NCI-H2081 treated with DMSO at 0.1 percent for 48 hours (cell line): ENCODE results near the gene CAP1.
"Not testable (repeated sequence)": the region's sequence is repeated elsewhere in the genome, so short reads cannot be mapped to it uniquely, and the experiment has no call there.

Source experiments
- DNase-seq: peaks from one replicate; lab custom pipeline; 2025; lab: John Stamatoyannopoulos, UW

Gene CAP1

DNA sequence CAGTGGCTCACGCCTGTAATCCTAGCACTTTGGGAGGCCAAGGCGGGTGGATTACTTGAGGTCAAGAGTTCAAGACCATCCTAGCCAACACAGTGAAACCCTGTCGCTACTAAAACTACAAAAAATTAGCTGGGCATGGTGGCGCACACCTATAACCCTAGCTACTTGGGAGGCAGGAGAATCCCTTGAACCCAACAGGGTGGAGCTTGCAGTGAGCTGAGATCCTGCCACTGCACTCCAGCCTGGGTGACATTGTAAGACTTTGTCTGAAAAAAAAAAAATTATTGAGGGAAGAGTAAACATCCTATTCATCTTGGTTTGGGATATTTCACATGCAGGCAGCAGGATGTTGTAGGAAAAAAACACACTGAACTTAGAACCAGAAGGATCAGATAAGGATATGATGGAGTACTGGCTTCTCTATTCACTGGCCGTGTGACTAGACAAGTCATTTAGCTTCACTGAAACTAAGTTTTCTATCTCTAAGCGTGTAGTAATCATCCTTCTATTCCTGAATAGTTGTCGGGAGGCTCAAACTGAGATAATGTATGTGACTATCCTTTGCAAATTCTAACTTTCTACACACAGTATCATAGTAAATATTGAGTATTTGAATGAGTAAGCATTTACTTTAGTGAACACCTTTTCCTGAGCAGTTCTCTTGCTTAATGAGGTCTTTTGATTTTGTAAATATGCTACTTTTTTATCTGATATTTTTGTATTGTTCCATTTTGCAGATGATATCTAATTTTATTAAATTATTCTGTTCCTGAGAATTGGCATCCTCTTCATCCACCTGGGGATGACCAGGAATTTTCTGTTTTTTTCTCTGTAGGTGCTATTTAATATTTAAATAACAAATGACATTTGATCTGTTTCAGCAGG, 18.2 kb downstream of the CAP1 start:
- DNase-seq = no peak

DNA sequence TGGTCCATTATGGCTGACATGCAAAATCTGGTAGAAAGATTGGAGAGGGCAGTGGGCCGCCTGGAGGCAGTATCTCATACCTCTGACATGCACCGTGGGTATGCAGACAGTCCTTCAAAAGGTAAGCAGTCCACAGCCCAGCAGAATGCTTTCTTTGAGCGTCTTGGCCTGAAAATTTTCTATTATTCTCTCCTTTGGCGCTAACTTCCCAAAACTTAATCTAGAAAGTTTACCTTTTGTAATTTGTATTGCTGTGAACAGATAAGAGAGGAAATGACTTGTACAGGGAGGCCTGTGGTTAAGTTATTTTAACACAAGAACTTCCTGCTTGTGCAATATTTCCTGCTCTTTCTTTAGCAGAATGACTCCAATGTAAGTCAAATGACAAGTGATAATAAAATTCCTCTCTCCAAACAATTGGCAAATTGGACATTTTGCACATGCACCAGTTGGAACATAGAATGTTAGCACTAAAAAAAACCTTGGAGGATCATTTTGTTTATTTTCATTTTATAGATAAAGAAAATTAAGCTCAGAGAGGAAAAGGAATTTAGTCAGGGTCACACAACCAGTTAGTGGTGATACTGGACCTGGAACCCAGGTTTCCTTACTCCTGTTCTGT, 18.9 kb downstream of the CAP1 start:
- DNase-seq = no peak

DNA sequence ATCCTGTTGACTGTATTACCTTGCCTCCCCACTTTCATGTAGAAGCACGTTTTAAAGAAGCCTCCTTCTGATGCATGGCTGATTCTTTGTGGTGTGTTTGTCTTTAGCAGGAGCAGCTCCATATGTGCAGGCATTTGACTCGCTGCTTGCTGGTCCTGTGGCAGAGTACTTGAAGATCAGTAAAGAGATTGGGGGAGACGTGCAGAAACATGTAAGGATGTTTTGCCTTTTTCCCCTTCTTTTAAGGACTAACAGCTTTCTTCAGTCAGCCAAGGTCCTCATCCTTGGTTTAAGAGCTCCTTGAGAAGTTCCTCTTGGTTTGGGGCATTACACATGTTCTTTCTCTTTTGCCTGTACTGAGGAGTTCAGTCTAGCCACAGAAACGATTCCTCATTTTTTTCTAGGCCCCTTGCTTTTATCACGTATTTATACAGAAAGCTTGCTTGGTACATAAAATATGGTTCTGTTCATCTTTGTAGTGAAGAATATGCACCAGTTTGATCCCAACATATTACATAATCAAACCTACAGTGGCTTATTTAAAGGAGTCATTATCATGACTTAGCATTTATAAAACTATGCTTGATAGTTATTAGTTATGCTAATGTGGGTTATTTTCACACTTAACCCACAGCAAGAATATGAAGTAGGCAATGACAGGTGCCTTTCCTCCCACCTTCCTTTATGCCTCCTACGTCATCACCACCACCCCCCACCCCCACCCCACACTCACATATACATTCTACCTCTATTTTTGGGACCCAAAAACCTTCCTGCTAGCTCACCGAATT, 19.6 kb downstream of the CAP1 start:
- no peak for DNase-seq

DNA sequence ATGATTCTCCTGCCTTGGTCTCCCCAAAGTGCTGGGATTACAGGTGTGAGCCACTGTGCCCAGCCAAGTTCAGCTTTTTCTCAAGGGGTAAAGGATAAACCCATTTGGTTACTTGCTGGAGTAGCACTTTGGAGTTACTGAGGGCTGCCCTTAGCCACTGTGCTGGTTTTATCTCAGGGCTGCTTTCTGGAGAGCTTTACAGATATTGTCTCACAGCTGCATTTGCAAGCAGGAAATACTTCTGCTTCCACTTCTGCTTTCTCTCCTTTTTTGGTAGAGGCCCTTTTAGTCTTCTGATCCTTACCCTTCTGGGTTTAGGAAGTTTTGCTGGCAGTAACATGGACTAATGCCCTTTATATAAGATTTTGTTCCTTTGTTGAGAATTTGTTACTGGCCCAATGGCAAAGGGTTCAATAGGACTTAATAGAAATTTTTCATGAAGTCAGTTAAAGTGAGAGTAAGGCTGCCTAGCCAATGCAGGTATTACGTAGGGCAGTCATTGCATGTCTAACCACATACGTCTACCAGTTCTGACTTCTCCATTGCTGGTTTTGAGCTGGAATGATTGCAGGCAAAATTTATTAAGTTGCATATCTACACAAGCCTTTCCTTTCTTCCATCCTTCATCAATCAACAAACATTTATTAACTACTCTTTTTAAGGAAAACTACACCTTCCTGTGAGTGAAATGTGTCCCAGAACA, 24.4 kb downstream of the CAP1 start:
- no peak for DNase-seq

DNA sequence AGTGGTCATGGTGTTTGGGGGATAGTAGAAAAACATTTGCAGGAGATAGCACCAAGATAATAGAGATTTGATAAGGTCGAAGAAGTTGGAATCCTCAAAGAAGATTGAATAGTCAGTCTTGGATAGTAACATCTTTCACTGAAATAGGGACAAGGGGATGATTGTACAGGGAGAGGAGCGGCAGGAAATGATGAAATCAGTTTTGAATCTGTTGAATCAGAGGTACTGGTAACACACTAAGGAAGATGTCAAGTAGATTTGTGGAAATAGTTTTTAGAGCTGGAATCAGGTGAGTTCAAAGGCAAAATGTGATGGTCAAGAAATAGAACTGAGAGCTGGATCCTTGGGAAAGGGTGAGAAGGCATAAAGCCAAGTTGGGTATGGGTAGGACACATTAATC, 26.5 kb downstream of the CAP1 start:
- no peak for DNase-seq

DNA sequence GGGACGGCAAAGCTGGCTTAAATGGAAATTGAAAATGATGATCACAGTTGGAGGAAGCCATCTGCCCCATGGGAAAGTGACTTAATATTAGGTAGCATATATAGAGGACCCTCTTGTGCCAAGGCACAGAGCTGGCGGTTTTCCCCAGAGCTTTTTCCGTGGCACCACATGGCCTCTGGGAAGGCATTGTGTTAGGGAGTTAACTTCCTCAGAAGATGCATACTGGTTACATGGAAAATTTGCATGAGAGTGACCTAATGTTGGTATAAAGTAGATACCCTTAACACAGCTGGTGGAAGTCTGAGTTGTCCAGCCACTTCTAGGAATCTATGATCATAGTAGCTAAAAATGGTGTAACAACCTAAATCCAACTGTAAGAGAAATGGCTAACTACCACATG, 27.3 kb downstream of the CAP1 start:
- DNase-seq = no peak

DNA sequence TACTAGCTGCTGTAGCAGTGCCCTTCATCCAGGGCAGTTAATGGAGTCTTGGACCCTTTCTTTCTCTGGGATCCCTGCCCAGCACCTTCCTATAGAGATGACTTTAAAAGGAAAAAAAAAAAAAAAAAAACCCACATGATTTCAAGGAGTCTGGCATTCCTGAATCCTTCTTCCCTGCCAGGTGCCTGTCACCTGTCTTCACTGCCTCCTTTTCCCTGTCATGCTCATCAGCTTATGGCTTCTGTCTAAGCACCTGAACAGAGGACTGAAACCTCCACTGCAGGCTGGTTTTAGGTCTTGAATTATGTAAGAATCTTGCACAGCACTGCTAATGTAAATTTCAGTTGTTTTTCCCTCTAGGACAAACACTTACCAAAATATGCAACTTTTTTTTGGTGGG, 31.6 kb downstream of the CAP1 start:
- no peak for DNase-seq

DNA sequence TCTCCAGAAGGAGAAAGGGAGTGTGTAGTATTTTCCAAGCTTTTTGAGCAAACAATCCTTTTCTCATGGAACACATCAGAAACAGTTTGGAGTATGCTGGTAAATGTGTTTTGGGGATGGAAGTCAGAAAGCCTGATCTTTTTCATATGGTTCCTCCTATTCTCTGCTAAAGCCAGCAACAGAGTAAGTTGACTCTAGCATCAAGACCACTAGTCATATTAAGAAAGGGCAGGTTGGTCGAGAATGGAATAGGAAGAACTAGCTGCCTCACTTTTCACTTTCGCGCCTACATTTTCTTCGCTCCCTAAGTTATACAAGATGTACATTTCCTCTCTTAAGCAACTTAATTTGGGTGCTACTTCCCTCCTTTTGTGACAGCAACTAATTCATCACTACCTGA, 32.5 kb downstream of the CAP1 start:
- DNase-seq = no peak

DNA sequence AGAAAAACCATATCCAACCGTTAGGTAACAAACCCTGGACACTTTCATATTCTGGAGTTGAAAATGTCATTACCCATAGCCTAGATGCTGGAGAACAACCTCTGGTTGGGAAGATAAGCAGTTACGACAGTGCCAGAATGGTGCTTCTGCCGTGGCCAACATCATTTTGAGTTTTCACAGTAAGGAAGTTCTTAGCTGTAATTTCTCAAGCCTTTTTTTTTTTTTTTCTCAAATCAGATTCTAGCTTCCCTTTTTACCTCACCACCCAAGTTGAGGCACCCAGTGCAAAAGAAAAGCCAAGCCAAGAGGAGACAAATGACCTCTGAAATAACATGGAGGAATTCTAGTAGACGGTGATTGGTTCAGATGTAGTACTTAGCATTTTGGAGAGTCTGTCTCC, 34.7 kb downstream of the CAP1 start:
- DNase-seq = no peak

DNA sequence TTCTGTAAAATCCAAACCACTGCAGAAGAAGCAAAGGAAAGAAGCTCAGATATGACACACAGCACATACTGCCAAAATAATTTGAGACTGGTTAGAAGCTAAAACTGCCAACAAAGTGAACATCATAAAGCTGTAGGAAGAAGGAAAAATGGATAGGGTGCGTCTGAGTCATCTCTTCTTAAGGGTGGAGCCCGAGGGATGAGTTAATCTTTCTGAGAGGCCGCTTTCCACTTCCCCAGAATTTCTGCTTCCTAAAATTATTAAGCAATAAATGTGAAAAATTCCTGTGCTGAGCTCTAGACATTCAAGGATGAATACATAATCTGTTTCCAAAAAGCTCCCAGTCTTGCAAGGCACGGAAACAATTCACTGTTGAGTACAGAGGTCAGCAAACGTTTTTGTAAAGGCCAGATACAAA, 36.4 kb downstream of the CAP1 start:
- no peak for DNase-seq

DNA sequence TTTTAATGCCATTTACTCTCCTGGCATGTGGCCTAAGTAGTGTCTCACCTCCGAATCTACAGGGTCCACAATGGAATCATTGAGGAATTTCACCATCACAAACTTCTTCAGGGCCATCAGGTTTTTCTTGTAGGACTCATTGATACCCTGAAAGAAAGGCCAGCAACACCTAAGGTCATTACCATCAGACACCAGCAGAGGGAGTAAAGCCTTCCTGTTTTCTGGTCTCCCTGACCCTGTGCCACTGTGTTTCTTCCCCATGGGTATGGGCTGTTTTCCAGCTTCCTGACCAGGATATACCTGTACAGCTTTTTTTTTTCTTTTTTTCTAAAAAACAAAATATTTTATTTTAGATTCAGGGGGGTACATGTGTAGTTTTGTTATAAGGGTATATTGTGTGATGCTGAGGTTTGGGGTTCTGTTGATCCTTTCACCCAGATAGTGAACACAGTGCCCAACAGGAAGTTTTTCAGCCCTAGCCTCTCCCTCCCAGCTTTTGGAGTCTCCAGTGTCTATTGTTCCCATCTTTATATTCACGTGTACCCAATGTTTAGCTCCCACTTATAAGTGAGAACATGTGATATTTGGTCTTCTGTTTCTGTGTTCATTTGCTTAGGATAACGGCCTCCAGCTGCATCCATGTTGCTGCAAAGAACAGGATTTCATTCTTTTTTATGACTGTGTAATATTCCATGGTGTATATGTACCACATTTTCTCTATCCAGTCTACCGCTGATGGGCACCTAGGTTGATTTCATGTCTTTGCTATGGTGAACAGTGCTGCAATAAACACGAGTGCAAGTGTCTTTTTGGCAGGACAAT, 38.2 kb downstream of the CAP1 start:
- DNase-seq = peak; percentile 20

DNA sequence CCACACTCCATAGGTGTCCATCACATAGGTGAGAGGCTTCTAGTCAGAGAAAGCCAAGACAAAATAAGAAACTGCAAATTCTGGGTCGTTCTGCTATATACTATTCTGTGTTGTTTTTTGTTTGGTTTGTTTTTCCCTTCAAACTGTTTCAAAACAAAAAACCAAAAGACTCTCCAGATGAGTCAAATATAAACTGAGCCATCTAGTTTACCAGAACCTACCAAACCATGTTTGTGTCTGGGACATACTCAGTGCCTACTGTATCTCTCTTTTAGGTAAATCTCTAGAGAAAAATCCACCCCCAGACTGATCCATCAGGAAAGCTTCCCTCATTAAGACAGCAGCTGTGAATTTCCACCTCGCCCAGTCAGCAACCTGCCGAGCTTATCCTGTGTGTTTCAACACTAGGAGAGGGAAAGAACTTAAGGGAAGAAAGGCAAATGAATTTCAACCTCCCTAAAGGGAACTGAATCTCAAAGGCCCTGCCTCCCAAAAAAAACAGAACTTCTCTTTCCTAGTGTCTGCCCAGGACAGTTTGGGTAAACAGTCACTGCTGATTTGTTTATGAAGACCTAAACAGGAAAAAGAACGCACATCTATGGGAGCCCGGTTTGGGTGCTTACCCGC, 39.4 kb downstream of the CAP1 start:
- no peak for DNase-seq

DNA sequence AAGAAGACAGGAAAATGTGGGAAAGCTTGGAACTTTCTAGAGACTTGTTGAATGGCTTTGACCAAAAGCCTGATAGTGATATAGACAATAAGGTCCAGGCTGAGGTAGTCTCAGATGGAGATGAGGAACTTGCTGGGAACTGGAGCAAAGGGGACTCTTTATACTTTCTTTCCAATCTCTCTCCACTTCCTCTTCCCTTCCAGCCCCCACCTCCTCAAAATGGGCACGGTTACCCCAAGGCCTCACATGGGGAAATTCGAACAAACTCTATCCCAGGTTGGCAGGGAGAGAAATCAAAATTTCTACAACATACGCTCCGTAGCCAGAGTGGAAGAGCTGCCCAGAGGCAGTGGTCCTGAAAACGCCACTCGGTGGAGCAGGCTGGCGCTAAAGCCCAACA, 41.3 kb downstream of the CAP1 start:
- no peak for DNase-seq

DNA sequence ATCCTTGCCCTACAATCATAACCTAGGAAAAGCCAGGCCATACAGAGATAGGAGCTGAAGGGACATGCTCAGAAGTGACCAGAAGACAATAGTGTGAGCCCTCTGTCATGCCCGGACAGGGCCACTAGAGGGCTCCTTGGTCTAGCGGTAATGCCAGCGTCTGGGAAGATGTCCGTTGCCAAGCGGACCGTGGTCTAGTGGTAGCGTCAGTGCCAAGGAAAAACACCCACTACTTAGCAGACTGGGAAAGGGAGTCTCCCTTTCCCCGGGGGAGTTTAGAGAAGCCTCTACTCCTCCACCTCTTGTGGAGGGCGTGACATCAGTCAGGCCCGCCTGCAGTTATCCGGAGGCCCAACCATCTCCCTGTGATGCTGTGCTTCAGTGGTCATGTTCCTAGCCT, 44.2 kb downstream of the CAP1 start:
- not testable (repeated sequence) for DNase-seq

DNA sequence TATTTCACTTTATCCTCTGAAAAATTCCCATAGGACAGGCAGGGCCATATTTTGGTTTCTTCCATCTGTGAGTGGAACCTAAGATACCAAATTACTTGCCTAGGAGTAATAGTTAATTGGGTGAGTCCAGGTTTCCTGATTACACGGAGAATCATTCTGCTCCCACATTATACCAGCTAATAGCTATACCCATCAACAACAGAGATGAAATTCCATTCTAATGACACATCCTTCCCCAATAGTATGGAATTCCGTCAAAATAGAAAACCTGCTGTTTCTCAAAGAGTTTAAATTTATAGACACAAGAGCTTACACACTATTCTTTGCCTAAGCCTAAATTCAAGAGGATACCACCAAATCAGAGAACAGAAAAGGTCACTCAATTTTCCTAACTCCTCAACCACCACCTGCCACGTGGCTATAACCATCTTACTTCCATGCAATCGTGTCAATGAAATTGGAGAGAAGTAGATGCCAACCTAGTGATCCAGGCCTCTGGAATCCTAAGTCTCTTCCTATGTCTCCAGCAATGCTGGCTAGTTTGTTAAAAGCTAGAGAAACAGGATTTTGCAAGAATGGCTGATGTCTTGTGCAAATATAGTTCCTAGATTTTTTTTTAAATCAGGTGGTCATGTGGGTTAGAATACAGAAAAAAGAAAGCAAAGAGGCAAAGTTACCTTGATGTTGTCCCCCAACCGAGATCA, 50.3 kb downstream of the CAP1 start:
- no peak for DNase-seq

DNA sequence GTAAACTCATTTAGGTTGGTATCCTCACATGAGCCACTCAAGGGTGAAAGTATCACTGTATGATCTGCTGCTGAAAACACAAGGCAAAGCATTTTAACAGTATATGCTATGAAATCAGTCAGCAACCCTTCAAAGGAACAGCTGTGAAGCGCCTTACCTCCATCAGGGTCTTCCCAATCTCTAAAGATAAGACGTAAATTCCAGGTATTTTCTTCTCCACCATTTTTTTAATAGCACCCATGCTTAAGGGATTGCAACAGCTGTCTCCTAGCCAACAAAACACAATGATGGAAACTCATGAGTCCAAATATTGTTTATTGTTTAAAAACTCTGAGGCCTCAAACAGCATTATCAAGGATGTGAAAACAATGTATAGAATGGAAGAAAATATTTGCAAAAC, 51.7 kb downstream of the CAP1 start:
- DNase-seq = no peak

DNA sequence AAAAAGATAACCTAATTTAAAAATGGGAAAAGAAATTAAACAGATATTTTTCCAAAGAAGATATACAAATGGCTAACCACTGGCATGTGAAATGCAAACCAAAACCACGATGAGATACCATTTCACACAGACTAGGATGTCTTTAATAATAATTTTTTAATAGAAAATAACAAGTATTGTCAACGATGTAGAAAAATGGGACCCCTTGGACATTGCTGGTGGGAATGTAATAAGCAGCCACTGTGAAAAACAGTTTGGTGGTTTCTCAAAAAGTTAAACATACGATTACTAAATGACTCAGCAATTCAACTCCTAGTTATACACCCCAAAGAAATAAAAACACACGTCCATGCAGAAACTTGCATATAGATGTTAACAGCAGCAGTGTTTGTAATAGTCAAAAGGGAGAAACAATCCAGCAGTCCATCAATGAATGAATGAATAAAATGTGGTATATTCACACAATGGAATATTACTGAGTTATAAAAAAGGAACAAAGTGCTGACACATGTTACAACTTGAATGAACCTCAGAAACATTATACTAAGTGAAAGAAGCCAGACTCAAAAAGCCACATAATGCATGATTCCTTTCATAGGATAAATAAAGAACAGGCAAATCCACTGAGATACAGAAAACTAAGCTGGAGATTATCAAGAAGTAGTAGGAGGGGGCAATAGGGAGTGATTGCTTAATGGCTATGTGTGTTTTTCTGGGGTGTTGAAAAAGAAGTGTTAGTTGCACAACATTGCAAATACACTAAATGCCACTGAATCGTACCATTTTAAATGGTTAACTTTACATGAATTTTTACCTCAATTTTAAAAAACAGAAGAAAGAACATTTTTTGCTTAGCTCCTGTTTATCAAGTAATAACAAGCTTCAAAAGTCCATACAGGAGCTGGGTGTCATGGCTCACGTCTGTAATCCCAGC, 52.4 kb downstream of the CAP1 start:
- no peak for DNase-seq

DNA sequence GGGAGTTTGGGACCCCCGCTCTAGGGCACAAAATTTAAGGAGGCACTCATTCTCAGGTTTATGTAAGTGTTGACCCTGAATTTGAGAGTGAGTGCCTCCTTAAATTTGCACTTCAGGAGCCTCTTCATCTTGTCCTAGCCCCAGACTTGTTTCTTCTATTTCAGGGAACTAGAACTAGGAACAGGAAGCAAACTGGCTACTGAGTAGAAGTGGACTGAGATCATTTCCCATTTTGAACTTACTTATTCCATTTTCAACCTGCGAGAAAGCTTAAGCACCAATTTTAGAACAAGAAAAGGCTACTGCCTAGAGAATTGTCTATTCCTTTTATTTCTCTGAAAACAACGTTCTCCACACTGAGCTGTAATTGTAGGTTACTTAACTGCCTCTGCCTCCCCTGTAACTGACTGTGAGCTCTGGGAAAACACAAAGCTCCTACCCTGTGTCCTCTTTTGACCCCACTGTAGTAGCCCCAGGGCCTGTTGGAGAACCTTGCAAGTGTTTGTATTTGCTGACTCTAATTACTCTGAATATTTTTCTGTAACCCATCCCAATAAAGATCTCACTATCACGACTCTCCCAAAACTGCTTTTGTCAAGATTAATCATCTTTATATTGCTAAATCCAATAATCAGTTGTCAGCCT, 54.1 kb downstream of the CAP1 start:
- no peak for DNase-seq

DNA sequence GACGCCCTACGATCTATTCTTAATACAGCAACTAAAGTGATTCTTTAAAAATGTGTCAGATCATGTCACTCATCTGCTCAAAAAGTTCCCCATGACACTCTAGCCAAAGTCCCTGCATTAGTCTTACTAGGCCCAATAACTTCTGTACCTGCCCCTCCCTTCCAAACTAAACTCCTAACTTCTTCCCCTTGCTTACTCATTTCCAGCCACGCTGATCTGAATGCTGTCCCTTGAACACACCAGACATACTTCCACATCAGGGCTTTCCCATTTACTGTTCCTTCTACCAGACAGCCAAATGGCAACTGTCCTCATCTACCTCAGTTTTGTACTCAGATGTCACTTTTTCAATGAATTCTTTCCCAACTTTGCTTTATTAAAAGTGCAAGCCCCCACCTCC, 55.3 kb downstream of the CAP1 start:
- DNase-seq = no peak
